Nephron progenitor cell (in vitro differentiated cells): ENCODE results near the gene AP1AR.

Source experiments
- DNase-seq: peaks from one replicate; pipeline ENCODE4 v3.0.0; 2021
- H3K27ac Mint-ChIP-seq: 2 replicates; pipeline ENCODE4 v1.8.0; 2021; ENCODE audit warnings: mild to moderate bottlenecking, moderate library complexity, mixed read lengths
- H3K27me3 Mint-ChIP-seq: 2 replicates; pipeline ENCODE4 v1.8.0; 2021; ENCODE audit warnings: mild to moderate bottlenecking, low read depth, mixed read lengths; ENCODE audit not compliant: poor library complexity
- H3K36me3 Mint-ChIP-seq: 2 replicates; pipeline ENCODE4 v1.8.0; 2021; ENCODE audit warnings: low read depth, mixed read lengths
- H3K4me1 Mint-ChIP-seq: 2 replicates; pipeline ENCODE4 v1.8.0; 2021; ENCODE audit warnings: mixed read lengths
- H3K4me3 Mint-ChIP-seq: 2 replicates; pipeline ENCODE4 v1.8.0; 2021; ENCODE audit warnings: mild to moderate bottlenecking, moderate library complexity, mixed read lengths
- H3K9me3 Mint-ChIP-seq: 2 replicates; pipeline ENCODE4 v1.8.0; 2021; ENCODE audit warnings: mild to moderate bottlenecking, moderate library complexity, mixed read lengths
- TF ChIP-seq, protein P1 (sequence below): fragments of 200-600 bp; sonication (generic); IDR thresholded peaks from 2 replicates; pipeline ENCODE4 v1.5.0; 2021; ENCODE audit warnings: antibody characterized with exemption

AP1AR gene

GRCh38 chr4:112311516-112311915, 79.9 kb downstream of the AP1AR start:
- no peak for DNase-seq
- TF ChIP-seq, protein P1, sequence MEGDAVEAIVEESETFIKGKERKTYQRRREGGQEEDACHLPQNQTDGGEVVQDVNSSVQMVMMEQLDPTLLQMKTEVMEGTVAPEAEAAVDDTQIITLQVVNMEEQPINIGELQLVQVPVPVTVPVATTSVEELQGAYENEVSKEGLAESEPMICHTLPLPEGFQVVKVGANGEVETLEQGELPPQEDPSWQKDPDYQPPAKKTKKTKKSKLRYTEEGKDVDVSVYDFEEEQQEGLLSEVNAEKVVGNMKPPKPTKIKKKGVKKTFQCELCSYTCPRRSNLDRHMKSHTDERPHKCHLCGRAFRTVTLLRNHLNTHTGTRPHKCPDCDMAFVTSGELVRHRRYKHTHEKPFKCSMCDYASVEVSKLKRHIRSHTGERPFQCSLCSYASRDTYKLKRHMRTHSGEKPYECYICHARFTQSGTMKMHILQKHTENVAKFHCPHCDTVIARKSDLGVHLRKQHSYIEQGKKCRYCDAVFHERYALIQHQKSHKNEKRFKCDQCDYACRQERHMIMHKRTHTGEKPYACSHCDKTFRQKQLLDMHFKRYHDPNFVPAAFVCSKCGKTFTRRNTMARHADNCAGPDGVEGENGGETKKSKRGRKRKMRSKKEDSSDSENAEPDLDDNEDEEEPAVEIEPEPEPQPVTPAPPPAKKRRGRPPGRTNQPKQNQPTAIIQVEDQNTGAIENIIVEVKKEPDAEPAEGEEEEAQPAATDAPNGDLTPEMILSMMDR = no peak
- Mint-ChIP-seq H3K4me1 (peaks cover 10% of the 10 kb centered on the region), H3K4me3 (no peak overlapping the region), H3K9me3 (peaks cover 24% of the 10 kb centered on the region), H3K27me3 (peaks cover 3% of the 10 kb centered on the region), H3K27ac (no peak overlapping the region), H3K36me3 (peaks cover 6% of the 10 kb centered on the region)

- no peak for DNase-seq
Measured at GRCh38 chr4:112312610-112313239, 81.1 kb downstream of the AP1AR start.

GRCh38 chr4:112315446-112315845, 83.9 kb downstream of the AP1AR start:
- H3K4me3 Mint-ChIP-seq = no peak overlapping the region
- H3K4me1 Mint-ChIP-seq = no peaks in the 10 kb centered on the region
- no peaks in the 10 kb centered on the region for H3K27me3 Mint-ChIP-seq
- no peak for DNase-seq
- no peak overlapping the region for H3K27ac Mint-ChIP-seq
- TF ChIP-seq, protein P1 = no peak
- no peaks in the 10 kb centered on the region for H3K36me3 Mint-ChIP-seq
- no peaks in the 10 kb centered on the region for H3K9me3 Mint-ChIP-seq

More at GRCh38 chr4:112312610-112313239, 81.1 kb downstream of the AP1AR start:
- no peak overlapping the region for H3K4me3 Mint-ChIP-seq
- peaks cover 6% of the 10 kb centered on the region for H3K36me3 Mint-ChIP-seq
- H3K4me1 Mint-ChIP-seq = peaks cover 10% of the 10 kb centered on the region
- TF ChIP-seq, protein P1 = no peak
- H3K9me3 Mint-ChIP-seq = peaks cover 12% of the 10 kb centered on the region
- H3K27ac Mint-ChIP-seq = no peak overlapping the region
- H3K27me3 Mint-ChIP-seq = peaks cover 3% of the 10 kb centered on the region

DNA sequence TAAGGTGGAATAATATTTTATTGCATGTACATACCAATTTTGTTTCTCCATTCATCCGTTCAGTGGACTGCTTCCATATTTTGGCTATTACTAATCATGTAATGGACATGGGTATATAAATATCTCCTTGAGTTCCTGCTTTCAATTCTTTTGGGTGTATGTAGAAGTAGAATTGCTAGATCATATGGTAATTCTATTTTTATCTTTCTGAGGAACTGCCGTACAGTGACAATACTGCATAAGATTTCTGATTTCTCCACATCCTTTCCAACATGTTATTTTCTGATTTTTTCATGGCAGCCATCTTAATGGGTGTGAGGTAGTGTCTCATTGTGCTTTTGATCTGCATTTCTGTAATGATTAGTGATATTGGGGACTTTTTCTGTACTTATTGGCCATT, 84.8 kb downstream of the AP1AR start:
- Mint-ChIP-seq H3K4me3 (no peak overlapping the region), H3K27ac (no peak overlapping the region), H3K27me3 (no peaks in the 10 kb centered on the region), H3K4me1 (no peaks in the 10 kb centered on the region), H3K36me3 (no peaks in the 10 kb centered on the region), H3K9me3 (no peaks in the 10 kb centered on the region)
- no peak for DNase-seq
- TF ChIP-seq, protein P1 = no peak

GRCh38 chr4:112318239-112319142, 86.9 kb downstream of the AP1AR start:
- Mint-ChIP-seq H3K27me3 (no peaks in the 10 kb centered on the region), H3K36me3 (no peaks in the 10 kb centered on the region), H3K27ac (no peak overlapping the region), H3K4me3 (no peak overlapping the region), H3K4me1 (no peaks in the 10 kb centered on the region), H3K9me3 (no peaks in the 10 kb centered on the region)
- TF ChIP-seq, protein P1 = no peak
- no peak for DNase-seq
